Sigmoid colon (tissue), 7 donors: Measurements from ENCODE around the gene DROSHA. TPM values are rescaled to one million over a fixed set of nuclear protein-coding genes. Genes with fewer than 3 reads are reported as not detected.

Experiments
- DNase-seq: peaks from one replicate; pipeline ENCODE4 v3.0.0-alpha.2; 2019
- H3K27ac ChIP-seq, 4 donors: fragments of 200-600 bp; sonication (generic); one replicate each; pipeline ENCODE4 v1.5.1; 2016 to 2019; ENCODE audit warnings: mild to moderate bottlenecking in 1 of 4
- H3K27me3 ChIP-seq, 3 donors: fragments of 200-600 bp; sonication (generic); one replicate each; pipeline ENCODE4 v1.5.1; 2019; ENCODE audit warnings: mild to moderate bottlenecking in 1 of 3
- H3K36me3 ChIP-seq, 4 donors: fragments of 200-600 bp; sonication (generic); one replicate each; pipeline ENCODE4 v1.5.1; 2016 to 2019
- H3K4me1 ChIP-seq, 4 donors: fragments of 200-600 bp; sonication (generic); one replicate each; pipeline ENCODE4 v1.5.1; 2017 to 2019
- H3K4me3 ChIP-seq, 4 donors: fragments of 200-600 bp; sonication (generic); one replicate each; pipeline ENCODE4 v1.5.1; 2017 to 2019; ENCODE audit warnings: mild to moderate bottlenecking in 2 of 4, moderate library complexity in 1 of 4
- H3K9me3 ChIP-seq, 4 donors: fragments of 200-600 bp in 3 of 4; sonication (generic) in 3 of 4; one replicate each; pipeline versions ENCODE4 v1.5.1 to v1.6.1; 2013 to 2019
- CTCF ChIP-seq, 4 experiments: fragments of 450-650 bp in 3 of 4; fragments of 200-600 bp in 1 of 4; IDR thresholded peaks; one replicate each; pipeline ENCODE4 v1.5.1; 2016 to 2019; ENCODE audit warnings: antibody characterized with exemption in 4 of 4, mild to moderate bottlenecking in 3 of 4, moderate library complexity in 2 of 4
- EP300 ChIP-seq, 4 donors: sonication (generic); formaldehyde crosslinking; IDR thresholded peaks; one replicate each; pipeline ENCODE4 v1.6.1; 2017; ENCODE audit warnings: antibody characterized with exemption in 4 of 4
- POLR2A ChIP-seq, 2 donors: fragments of 450-650 bp; IDR thresholded peaks; one replicate each; pipeline ENCODE4 v1.6.1; 2016; ENCODE audit warnings: antibody characterized with exemption in 2 of 2, mild to moderate bottlenecking in 2 of 2, moderate library complexity in 2 of 2
- POLR2AphosphoS5 ChIP-seq, 4 donors: sonication (generic); formaldehyde crosslinking; IDR thresholded peaks; one replicate each; pipeline ENCODE4 v1.6.1; 2017; ENCODE audit warnings: antibody characterized with exemption in 4 of 4
- WGBS, 2 donors: extraction: QIAGEN DNeasy Blood & Tissue Kit; methylation state at CpG; one replicate each; pipeline ENCODE4 v1.1.7; 2013; 5-methylcytosine and 5-hydroxymethylcytosine counted together
- intact Hi-C: fragments of 100-400 bp; cut with DNase I; formaldehyde crosslinking; loops from one replicate; pipeline ENCODE4 v1.15.1; 2023
- polyA plus RNA-seq, 3 donors: library from polyadenylated mRNA; stranded (reverse); fragments of 200-250 nt; gene quantifications; one replicate each; pipeline ENCODE4 v1.2.3, GENCODE V29; 2013
- total RNA-seq, 4 donors: library from RNA; depleted of rRNA; stranded (reverse); fragments of >200 nt; gene quantifications; one replicate each; pipeline ENCODE4 v1.1.0, GENCODE V29; 2016
- donor health status: healthy with polysubstance abuse.
- donor health status: Bipolar disorder and iron deficiency.
- donor health status: healthy.

The DROSHA gene
- total and polyA plus RNA-seq, 7 donors, result 17.3 to 57.6 (median 28.6) TPM

- intact Hi-C loops, result no loop called here
- Histone ChIP-seq H3K4me3 (no peak overlapping the region), H3K27ac (no peak overlapping the region), H3K9me3 (no peaks in the 10 kb centered on the region), H3K27me3 (no peaks in the 10 kb centered on the region), H3K4me1 (no peaks in the 10 kb centered on the region), H3K36me3 (peaks cover 18 to 95% (median 52%) of the 10 kb centered on the region in 4 donors)
- no peak for DNase-seq
- TF ChIP-seq CTCF (IDR thresholded peaks at IDR 0.05) (no peak), POLR2AphosphoS5 (IDR thresholded peaks at IDR 0.05) (no peak), POLR2A (IDR thresholded peaks at IDR 0.05) (no peak), EP300 (IDR thresholded peaks at IDR 0.05) (no peak)
- 92 to 94% methylated on average over 10 of the region's 10 CpGs for WGBS, 2 donors
Observed at GRCh38 chr5:31504529-31504928, 27.4 kb downstream of the DROSHA start.

- DNase-seq, result no peak
- Histone ChIP-seq H3K36me3 (peaks cover 10 to 95% (median 52%) of the 10 kb centered on the region in 4 donors), H3K27ac (no peak overlapping the region), H3K27me3 (no peaks in the 10 kb centered on the region), H3K4me3 (no peak overlapping the region), H3K9me3 (no peaks in the 10 kb centered on the region), H3K4me1 (no peaks in the 10 kb centered on the region)
- TF ChIP-seq POLR2A (IDR thresholded peaks at IDR 0.05) (no peak), POLR2AphosphoS5 (IDR thresholded peaks at IDR 0.05) (no peak), EP300 (IDR thresholded peaks at IDR 0.05) (no peak), CTCF (IDR thresholded peaks at IDR 0.05) (no peak)
- WGBS, 2 donors, result 99% methylated on average over 4 of the region's 4 CpGs
- intact Hi-C loops, result no loop called here
Observed at GRCh38 chr5:31502506-31502905, 29.4 kb downstream of the DROSHA start.

- Histone ChIP-seq H3K36me3 (peaks cover 16 to 100% (median 65%) of the 10 kb centered on the region in 4 donors), H3K4me3 (no peak overlapping the region), H3K4me1 (no peaks in the 10 kb centered on the region), H3K27me3 (no peaks in the 10 kb centered on the region), H3K27ac (no peak overlapping the region), H3K9me3 (no peaks in the 10 kb centered on the region)
- TF ChIP-seq CTCF (IDR thresholded peaks at IDR 0.05), result no peak
- no peak for TF ChIP-seq POLR2AphosphoS5 (IDR thresholded peaks at IDR 0.05)
- TF ChIP-seq POLR2A (IDR thresholded peaks at IDR 0.05), result no peak
- no peak for TF ChIP-seq EP300 (IDR thresholded peaks at IDR 0.05)
- no peak for DNase-seq
- 84 to 99% methylated on average over 4 of the region's 4 CpGs for WGBS, 2 donors
- intact Hi-C loops, result no loop called here
Observed at GRCh38 chr5:31500256-31500655, 31.6 kb downstream of the DROSHA start.

GRCh38 chr5:31496891-31497290, 35.0 kb downstream of the DROSHA start:
- H3K36me3 ChIP-seq, result peaks cover 11 to 100% (median 55%) of the 10 kb centered on the region in 4 donors
- intact Hi-C loops, result no loop called here

More at GRCh38 chr5:31496891-31497290, 35.0 kb downstream of the DROSHA start:
- no peak overlapping the region for H3K4me3 ChIP-seq
- H3K9me3 ChIP-seq, result no peaks in the 10 kb centered on the region
- no peak overlapping the region for H3K27ac ChIP-seq
- WGBS, 2 donors, result 83 to 98% methylated on average over 6 of the region's 6 CpGs
- no peak for DNase-seq
- TF ChIP-seq POLR2AphosphoS5 (IDR thresholded peaks at IDR 0.05) (no peak), EP300 (IDR thresholded peaks at IDR 0.05) (no peak), CTCF (IDR thresholded peaks at IDR 0.05) (no peak)
- H3K4me1 ChIP-seq, result no peaks in the 10 kb centered on the region
- H3K27me3 ChIP-seq, result no peaks in the 10 kb centered on the region
